Glomerular visceral epithelial cell (primary cell): Measurements from ENCODE around the gene USP4.
A peak's percentile ranks its signal among the peaks of the same experiment; 100 is the strongest.
"Not testable (repeated sequence)": the region's sequence is repeated elsewhere in the genome, so short reads cannot be mapped to it uniquely, and the experiment has no call there.

ENCODE experiments used
- DNase-seq: peaks from one replicate; pipeline ENCODE4 v3.0.0-alpha.2; 2016; ENCODE audit errors: extremely low spot score

USP4 gene

GRCh38 chr3:49339941-49340800 is at the start of gene USP4:
Gene USP4 (minus strand): TSS chr3:49340053. CDS start chr3:49340024, 29 bp downstream.
- DNase-seq = peak; percentile 95

GRCh38 chr3:49389297-49389696 is 49.4 kb upstream of the USP4 start:
- DNase-seq = no peak

- DNase-seq = no peak
Measured at GRCh38 chr3:49388289-49388820, 48.5 kb upstream of the USP4 start.

- DNase-seq = no peak
Measured at GRCh38 chr3:49387721-49388120, 47.9 kb upstream of the USP4 start.

- DNase-seq = no peak
Measured at GRCh38 chr3:49386056-49386756, 46.4 kb upstream of the USP4 start.

- no peak for DNase-seq
Measured at GRCh38 chr3:49385617-49386016, 45.8 kb upstream of the USP4 start.

- DNase-seq = no peak
Measured at GRCh38 chr3:49383387-49383786, 43.5 kb upstream of the USP4 start.

GRCh38 chr3:49378249-49378895 is 38.5 kb upstream of the USP4 start:
- peak; percentile 89 for DNase-seq

- peak; percentile 86 for DNase-seq
Measured at GRCh38 chr3:49377483-49377882, 37.6 kb upstream of the USP4 start.

GRCh38 chr3:49371946-49372345 is 32.1 kb upstream of the USP4 start:
- no peak for DNase-seq

- DNase-seq = no peak
Measured at GRCh38 chr3:49370585-49371290, 30.9 kb upstream of the USP4 start.

- no peak for DNase-seq
Measured at GRCh38 chr3:49362561-49362960, 22.7 kb upstream of the USP4 start.

- peak; percentile 59 for DNase-seq
Measured at GRCh38 chr3:49359623-49360022, 19.8 kb upstream of the USP4 start.

- DNase-seq = no peak
Measured at GRCh38 chr3:49358884-49359225, 19.0 kb upstream of the USP4 start.

GRCh38 chr3:49358217-49358883 is 18.5 kb upstream of the USP4 start, which contains the start of gene GPX1:
Gene GPX1 (minus strand): TSS chr3:49358353. CDS start chr3:49358278, 75 bp downstream.
- peak; percentile 97 for DNase-seq

- peak; percentile 77 for DNase-seq
Measured at GRCh38 chr3:49357443-49358216, 17.8 kb upstream of the USP4 start.

GRCh38 chr3:49357095-49357442 is 17.2 kb upstream of the USP4 start:
- not testable (repeated sequence) for DNase-seq

GRCh38 chr3:49352890-49353421 is 13.1 kb upstream of the USP4 start:
- DNase-seq = no peak

GRCh38 chr3:49352281-49352680 is 12.4 kb upstream of the USP4 start:
- DNase-seq = no peak

- peak; percentile 80 for DNase-seq
Measured at GRCh38 chr3:49351521-49352011, 11.7 kb upstream of the USP4 start.
